OCI-LY3 (cell line): ENCODE measurements around the gene BMP7.

Experiments used
- CTCF ChIP-seq: fragments of 200-600, 300-600 bp; sonication (generic); IDR thresholded peaks from 2 replicates; pipeline ENCODE4 v1.5.1; 2014; ENCODE audit warnings: antibody characterized with exemption, low read length, low read depth
- EZH2phosphoT487 ChIP-seq: fragments of 200-600 bp; shearing (Covaris generic); IDR thresholded peaks from 2 replicates; pipeline ENCODE4 v1.6.1; 2018; ENCODE audit warnings: antibody characterized with exemption, mixed run types, low read depth

DNA sequence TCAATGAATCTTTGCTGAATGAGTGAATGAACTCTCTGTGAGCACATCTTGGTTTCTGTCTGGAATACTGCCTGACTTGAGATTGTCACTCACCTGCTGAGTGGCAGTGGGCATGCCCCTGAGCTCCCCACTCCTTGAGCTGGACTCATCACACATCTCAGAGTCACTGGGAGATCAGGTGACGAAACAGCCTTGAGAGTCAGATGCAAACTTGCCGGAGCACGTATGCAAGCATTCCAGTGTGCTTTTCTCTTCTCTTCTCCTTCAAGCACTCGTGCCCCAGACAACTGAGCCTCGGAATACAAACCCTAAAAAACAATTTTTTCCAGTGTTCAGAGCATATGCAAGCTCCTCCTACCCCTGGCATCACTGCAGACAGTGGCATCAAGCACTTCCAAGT lies 9.4 kb upstream of the BMP7 start:
- TF ChIP-seq CTCF (no peak), EZH2phosphoT487 (no peak)
